Sigmoid colon (tissue), 3 donors: ENCODE measurements around the gene STX18.

Experiments
- CTCF ChIP-seq, 4 experiments: fragments of 450-650 bp in 3 of 4; fragments of 200-600 bp in 1 of 4; IDR thresholded peaks; one replicate each; pipeline ENCODE4 v1.5.1; 2016 to 2019; ENCODE audit warnings: antibody characterized with exemption in 4 of 4, mild to moderate bottlenecking in 3 of 4, moderate library complexity in 2 of 4
- POLR2A ChIP-seq, 2 donors: fragments of 450-650 bp; IDR thresholded peaks; one replicate each; pipeline ENCODE4 v1.6.1; 2016; ENCODE audit warnings: antibody characterized with exemption in 2 of 2, mild to moderate bottlenecking in 2 of 2, moderate library complexity in 2 of 2

GRCh38 chr4:4518747-4519146 lies 23.1 kb downstream of the STX18 start:
- TF ChIP-seq CTCF (IDR thresholded peaks at IDR 0.05) = no peak
- TF ChIP-seq POLR2A (IDR thresholded peaks at IDR 0.05) = no peak
